Stomach (tissue), 4 donors: ENCODE data around the gene VKORC1.

Experiments
- CTCF ChIP-seq, 7 experiments: fragments of 450-650 bp in 4 of 7; fragments of 200-600 bp in 3 of 7; sonication (generic) in 3 of 7; IDR thresholded peaks; one replicate each; pipeline ENCODE4 v1.5.1; 2016 to 2019; ENCODE audit warnings: antibody characterized with exemption in 7 of 7, control low read depth in 2 of 7, mild to moderate bottlenecking in 1 of 7
- POLR2AphosphoS5 ChIP-seq, 3 donors: sonication (generic); formaldehyde crosslinking; IDR thresholded peaks; one replicate each; pipeline ENCODE4 v1.6.1; 2016; ENCODE audit warnings: antibody characterized with exemption in 3 of 3

- no peak for TF ChIP-seq CTCF (IDR thresholded peaks at IDR 0.05)
- no peak for TF ChIP-seq POLR2AphosphoS5 (IDR thresholded peaks at IDR 0.05)
Measured at GRCh38 chr16:31125844-31126243, 31.2 kb upstream of the VKORC1 start.
